Right lobe of liver (tissue), 4 donors: Measurements from ENCODE around the gene KCNN2.

Experiments
- CTCF ChIP-seq, 4 donors: fragments of 200-600 bp in 3 of 4; fragments of 450-650 bp in 1 of 4; IDR thresholded peaks; one replicate each; pipeline versions ENCODE4 v1.5.1 to v1.8.0; 2016 to 2022; ENCODE audit warnings: antibody characterized with exemption in 4 of 4, mild to moderate bottlenecking in 2 of 4
- POLR2A ChIP-seq: fragments of 450-650 bp; IDR thresholded peaks from one replicate; pipeline ENCODE4 v1.6.1; 2017; ENCODE audit warnings: antibody characterized with exemption, mild to moderate bottlenecking
- donor health status: DM: no; HTN: no; CAD: no.
- donor health status: DM: no; HTN: no; CAD: no.
- donor health status: DM: no; HTN: yes; CAD: no.

DNA sequence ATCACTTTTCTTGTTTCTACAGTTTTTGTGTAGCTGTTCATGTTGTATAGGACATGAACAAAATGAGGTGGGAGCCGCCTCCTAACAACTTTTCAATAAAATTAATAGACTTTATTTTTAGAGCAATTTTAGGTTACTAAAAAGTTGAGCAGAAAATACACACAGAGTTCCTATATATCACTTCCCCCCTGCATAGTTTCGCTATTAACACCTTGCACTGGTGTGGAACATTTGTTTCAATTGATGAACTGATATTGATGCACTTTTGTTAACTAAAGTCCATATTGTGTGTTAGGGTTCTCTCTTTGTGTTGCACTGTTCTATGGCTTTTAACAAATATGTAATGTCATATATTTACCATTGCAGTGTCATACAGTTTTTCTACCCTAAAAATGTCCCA is 47.8 kb upstream of the KCNN2 start:
- TF ChIP-seq CTCF (IDR thresholded peaks at IDR 0.05) (no peak), POLR2A (no peak)
